SU-DHL-6 (cell line): ENCODE data around the gene ITGA11.

Source experiments
- H2AFZ ChIP-seq: fragments of 200-600 bp; sonication (generic); 2 replicates; pipeline ENCODE4 v1.6.1; 2014; ENCODE audit warnings: low read depth, mild to moderate bottlenecking, moderate library complexity, mixed read lengths, antibody characterized with exemption, low read length; ENCODE audit not compliant: severe bottlenecking
- H3F3A ChIP-seq: fragments of 200-600 bp; shearing (Covaris generic); 2 replicates; pipeline ENCODE4 v1.6.0; 2016; ENCODE audit warnings: antibody characterized with exemption, mild to moderate bottlenecking; ENCODE audit not compliant: insufficient read depth
- H3K27ac ChIP-seq: fragments of 200-600 bp; sonication (generic); 2 replicates; pipeline ENCODE4 v1.5.1; 2016; ENCODE audit warnings: low read depth, mild to moderate bottlenecking, low read length, moderate library complexity, mixed read lengths
- H3K27me3 ChIP-seq: fragments of 200-600 bp; sonication (generic), shearing (Covaris generic); 2 replicates; pipeline ENCODE4 v1.6.0; 2014; ENCODE audit warnings: mild to moderate bottlenecking, low read length
- H3K36me3 ChIP-seq: fragments of 200-600 bp; sonication (generic); 2 replicates; pipeline ENCODE4 v1.6.1; 2014; ENCODE audit warnings: mild to moderate bottlenecking, low read length, mixed read lengths
- H3K4me2 ChIP-seq: fragments of 300-600, 200-600 bp; shearing (Covaris generic), sonication (generic); 2 replicates; pipeline ENCODE4 v1.6.0; 2014; ENCODE audit warnings: low read length, low read depth, mild to moderate bottlenecking; ENCODE audit not compliant: poor library complexity, severe bottlenecking
- H3K4me3 ChIP-seq: fragments of 200-600 bp; sonication (generic); 2 replicates; pipeline ENCODE4 v1.5.1; 2014; ENCODE audit warnings: antibody characterized with exemption, low read length, mild to moderate bottlenecking, mixed read lengths; ENCODE audit not compliant: insufficient read depth, poor library complexity, severe bottlenecking
- H3K79me2 ChIP-seq: fragments of 200-600 bp; sonication (generic); 2 replicates; pipeline ENCODE4 v1.6.1; 2014; ENCODE audit warnings: mild to moderate bottlenecking, low read length, moderate library complexity; ENCODE audit not compliant: insufficient read depth
- H3K9ac ChIP-seq: fragments of 200-600 bp; sonication (generic); 2 replicates; pipeline ENCODE4 v1.7.0; 2014; ENCODE audit warnings: mild to moderate bottlenecking, low read length
- H3K9me2 ChIP-seq: fragments of 200-600 bp; sonication (generic); replicated peaks from 2 replicates; pipeline ENCODE4 v1.6.1; 2014; ENCODE audit warnings: low read length; ENCODE audit not compliant: insufficient read depth
- H3K9me3 ChIP-seq: fragments of 200-600 bp; sonication (generic); 2 replicates; pipeline ENCODE4 v1.6.1; 2014; ENCODE audit warnings: low read length, mixed read lengths; ENCODE audit not compliant: insufficient read depth
- H4K20me1 ChIP-seq: fragments of 200-600 bp; sonication (generic); 2 replicates; pipeline ENCODE4 v1.6.1; 2014; ENCODE audit warnings: low read depth, mild to moderate bottlenecking, antibody characterized with exemption, low read length, moderate library complexity, mixed read lengths
- CTCF ChIP-seq: fragments of 200-600 bp; sonication (generic); IDR thresholded peaks from one replicate; pipeline ENCODE4 v1.5.1; 2017; ENCODE audit warnings: antibody characterized with exemption, mild to moderate bottlenecking, low read length, moderate library complexity; ENCODE audit not compliant: insufficient read depth, poor library complexity, severe bottlenecking
- EZH2phosphoT487 ChIP-seq: fragments of 200-600 bp; sonication (generic), shearing (Covaris generic); conservative IDR thresholded peaks from 2 replicates; pipeline ENCODE4 v1.6.1; 2018; ENCODE audit warnings: mild to moderate bottlenecking, antibody characterized with exemption, low read length, moderate library complexity, mixed read lengths

The ITGA11 gene

GRCh38 chr15:68435966-68436365 is 4.0 kb upstream of the ITGA11 start:
- Histone ChIP-seq H3K4me3 (no peak overlapping the region), H2AFZ (no peak overlapping the region), H3K4me2 (no peak overlapping the region), H3K9me3 (no peaks in the 10 kb centered on the region), H3K9me2 (no peaks in the 10 kb centered on the region), H3K27me3 (no peaks in the 10 kb centered on the region), H4K20me1 (no peaks in the 10 kb centered on the region), H3K79me2 (no peaks in the 10 kb centered on the region), H3F3A (no peaks in the 10 kb centered on the region), H3K9ac (no peak overlapping the region), H3K36me3 (no peaks in the 10 kb centered on the region), H3K27ac (no peak overlapping the region)
- no peak for TF ChIP-seq CTCF
- TF ChIP-seq EZH2phosphoT487, result no peak

GRCh38 chr15:68434021-68434420 is 2.1 kb upstream of the ITGA11 start:
- Histone ChIP-seq H4K20me1 (no peaks in the 10 kb centered on the region), H3K9me2 (no peaks in the 10 kb centered on the region), H2AFZ (no peak overlapping the region), H3K36me3 (no peaks in the 10 kb centered on the region), H3K79me2 (no peaks in the 10 kb centered on the region), H3K27me3 (no peaks in the 10 kb centered on the region), H3K9ac (no peak overlapping the region), H3K4me2 (no peak overlapping the region), H3F3A (no peaks in the 10 kb centered on the region), H3K27ac (no peak overlapping the region), H3K4me3 (no peak overlapping the region), H3K9me3 (no peaks in the 10 kb centered on the region)
- no peak for TF ChIP-seq CTCF
- TF ChIP-seq EZH2phosphoT487, result no peak

- Histone ChIP-seq H3K9ac (no peak overlapping the region), H2AFZ (no peak overlapping the region), H3K79me2 (no peaks in the 10 kb centered on the region), H3K36me3 (no peaks in the 10 kb centered on the region), H3K9me3 (no peaks in the 10 kb centered on the region), H3K4me2 (no peak overlapping the region), H3K27me3 (no peaks in the 10 kb centered on the region), H4K20me1 (no peaks in the 10 kb centered on the region), H3K27ac (no peak overlapping the region), H3F3A (no peaks in the 10 kb centered on the region), H3K9me2 (no peaks in the 10 kb centered on the region), H3K4me3 (no peak overlapping the region)
- TF ChIP-seq EZH2phosphoT487 (no peak), CTCF (no peak)
These were observed 1.6 kb upstream of the ITGA11 start for GRCh38 chr15:68433551-68433950.
